ENCODE measurements around the gene GABBR2.

- no peak for TF ChIP-seq CTCF (IDR thresholded peaks at IDR 0.05)
- TF ChIP-seq POLR2A (IDR thresholded peaks at IDR 0.05) = no peak
These were observed 405.1 kb downstream of the GABBR2 start for GRCh38 chr9:98303633-98304125.

All from right lobe of liver (tissue), 4 donors.